GM18498 (cell line): ENCODE measurements around the gene EEPD1.
"Not testable (repeated sequence)": the region's sequence is repeated elsewhere in the genome, so short reads cannot be mapped to it uniquely, and the experiment has no call there.

Experiments used
- ATAC-seq: cut with Tn5 transposase; IDR thresholded peaks from one replicate; pipeline ENCODE4 v1.9.1; 2021; ENCODE audit warnings: mild to moderate bottlenecking, moderate library complexity; ENCODE audit not compliant: unreplicated experiment

EEPD1 gene

GRCh38 chr7:36210291-36210922 lies 57.4 kb downstream of the EEPD1 start:
- no peak for ATAC-seq

- no peak for ATAC-seq
These were observed 61.8 kb downstream of the EEPD1 start for GRCh38 chr7:36214608-36215456.

DNA sequence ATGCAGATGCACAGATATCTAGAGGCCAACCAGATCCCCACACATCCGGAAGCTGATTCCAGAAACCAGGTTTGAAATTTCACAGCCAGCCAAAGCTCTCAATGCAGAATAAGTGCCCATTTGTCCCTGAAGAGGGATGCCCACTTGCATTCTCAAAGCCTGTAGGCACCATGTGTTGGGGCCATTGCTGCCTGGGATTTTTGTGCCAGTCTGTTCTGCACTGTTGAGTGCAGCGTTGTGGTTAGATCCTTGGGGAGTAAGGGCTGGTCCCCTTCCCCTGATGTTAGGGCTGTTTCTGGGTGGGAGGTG lies 62.4 kb downstream of the EEPD1 start:
- no peak for ATAC-seq

- no peak for ATAC-seq
These were observed 63.1 kb downstream of the EEPD1 start for GRCh38 chr7:36216063-36216684.

- no peak for ATAC-seq
These were observed 64.3 kb downstream of the EEPD1 start for GRCh38 chr7:36217211-36217960.

- ATAC-seq, result no peak
These were observed 64.9 kb downstream of the EEPD1 start for GRCh38 chr7:36217961-36218284.

DNA sequence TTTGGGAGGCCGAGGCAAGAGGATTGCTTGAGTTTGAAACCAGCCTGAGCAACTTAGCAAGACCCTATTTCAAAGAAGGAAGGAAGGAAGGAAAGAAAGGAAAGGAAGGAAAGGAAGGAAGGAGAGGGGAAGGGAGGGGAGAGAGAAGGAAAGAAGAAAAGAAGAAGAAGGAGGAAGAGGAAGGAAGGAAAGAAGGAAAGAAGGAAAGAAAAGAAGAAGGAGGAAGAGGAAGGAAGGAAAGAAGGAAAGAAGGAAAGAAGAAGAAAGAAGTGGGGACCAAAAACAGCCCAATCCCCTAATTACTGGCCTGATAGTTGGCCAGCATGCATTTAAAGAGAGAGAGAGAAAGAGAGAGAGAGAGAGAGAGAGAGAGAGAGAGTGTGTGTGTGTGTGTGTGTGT lies 66.4 kb downstream of the EEPD1 start:
- ATAC-seq, result no peak

- no peak for ATAC-seq
These were observed 70.8 kb downstream of the EEPD1 start for GRCh38 chr7:36223851-36224250.

GRCh38 chr7:36224934-36225858 lies 72.1 kb downstream of the EEPD1 start:
- ATAC-seq, result no peak

- no peak for ATAC-seq
These were observed 73.1 kb downstream of the EEPD1 start for GRCh38 chr7:36226151-36226550.

GRCh38 chr7:36227223-36227622 lies 74.2 kb downstream of the EEPD1 start:
- no peak for ATAC-seq

DNA sequence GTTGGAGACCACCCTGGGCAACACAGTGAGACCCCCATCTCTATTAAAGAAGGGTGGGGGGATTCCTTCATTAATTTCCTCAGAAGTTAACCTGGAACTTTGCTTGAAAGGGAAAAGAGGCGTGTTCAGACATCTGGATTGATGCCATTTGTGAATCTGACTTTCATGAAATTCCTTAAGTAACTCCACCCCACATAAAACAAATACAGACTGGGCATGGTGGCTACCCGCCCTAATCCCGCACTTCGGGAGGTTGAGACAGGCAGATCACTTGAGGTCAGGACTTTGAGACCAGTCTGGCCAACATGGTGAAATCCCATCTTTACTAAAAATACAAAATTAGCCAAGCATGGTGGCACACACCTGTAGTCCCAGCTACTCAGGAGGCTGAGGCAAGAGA lies 75.0 kb downstream of the EEPD1 start:
- ATAC-seq, result no peak

DNA sequence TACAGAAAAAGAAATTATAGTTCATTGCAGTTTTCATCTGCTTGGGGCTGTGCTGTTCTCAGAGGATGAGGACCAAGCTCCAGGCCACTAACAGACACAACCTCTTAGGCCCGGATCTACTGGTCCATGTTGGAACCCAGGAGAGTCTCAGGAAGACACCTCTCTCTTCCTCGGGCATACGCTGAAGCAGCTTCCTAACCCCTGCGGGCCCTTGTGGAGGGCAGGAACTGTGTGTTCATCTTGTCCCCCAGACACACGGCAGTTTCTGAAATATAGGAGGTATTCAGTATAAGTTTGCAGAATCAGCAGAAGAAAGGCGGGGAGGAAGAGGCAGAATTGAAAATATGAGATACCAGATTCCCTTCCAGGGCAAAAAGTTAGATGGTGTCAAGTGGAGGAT lies 78.4 kb downstream of the EEPD1 start:
- ATAC-seq, result no peak

DNA sequence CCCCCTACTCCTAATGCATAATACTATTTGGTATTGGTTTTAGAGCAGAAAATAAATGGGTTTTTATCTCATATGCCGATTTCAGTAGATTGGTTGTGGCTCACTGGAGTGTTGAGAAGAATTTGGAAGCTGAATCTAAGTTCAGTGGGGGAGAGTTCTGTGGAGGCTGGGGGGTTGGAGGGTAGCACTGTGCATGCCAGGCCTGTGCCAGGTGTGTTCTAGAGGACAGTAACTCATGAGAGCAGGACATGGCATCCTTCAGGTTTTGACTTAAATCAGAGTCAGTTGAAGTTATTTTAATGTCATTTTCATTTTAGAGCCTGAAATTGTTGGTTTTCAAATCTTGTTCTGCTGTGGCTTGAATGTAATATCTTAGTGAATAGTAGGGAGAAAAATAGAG lies 79.5 kb downstream of the EEPD1 start:
- ATAC-seq, result no peak

DNA sequence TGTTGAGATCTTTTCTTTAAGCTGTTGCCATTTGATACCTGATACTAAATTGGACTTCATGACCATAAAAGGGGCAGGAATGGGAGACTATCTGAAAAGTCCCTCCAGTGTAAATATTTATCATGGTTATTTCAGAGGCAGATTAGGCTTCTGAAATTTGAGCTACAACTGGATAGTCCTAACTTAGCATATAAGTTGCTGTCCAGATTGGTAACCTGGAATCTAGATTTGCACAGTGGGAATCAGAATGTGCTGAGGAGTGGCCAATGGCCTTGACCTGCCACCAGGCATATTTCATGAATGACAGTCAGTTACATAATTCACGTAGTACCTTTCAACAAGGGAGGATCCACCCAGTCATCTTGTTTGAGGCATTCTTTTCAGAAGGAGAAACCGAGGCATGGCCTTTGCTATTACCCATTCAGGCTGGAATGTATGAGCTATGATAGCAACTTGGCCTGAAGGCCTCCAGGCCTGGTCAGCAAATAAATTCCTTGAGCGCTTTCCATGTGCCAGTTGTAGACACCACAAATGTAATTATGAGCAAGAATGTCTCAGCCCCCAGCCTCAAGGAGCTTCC lies 80.0 kb downstream of the EEPD1 start:
- ATAC-seq, result no peak

GRCh38 chr7:36236073-36236472 lies 83.0 kb downstream of the EEPD1 start:
- no peak for ATAC-seq

DNA sequence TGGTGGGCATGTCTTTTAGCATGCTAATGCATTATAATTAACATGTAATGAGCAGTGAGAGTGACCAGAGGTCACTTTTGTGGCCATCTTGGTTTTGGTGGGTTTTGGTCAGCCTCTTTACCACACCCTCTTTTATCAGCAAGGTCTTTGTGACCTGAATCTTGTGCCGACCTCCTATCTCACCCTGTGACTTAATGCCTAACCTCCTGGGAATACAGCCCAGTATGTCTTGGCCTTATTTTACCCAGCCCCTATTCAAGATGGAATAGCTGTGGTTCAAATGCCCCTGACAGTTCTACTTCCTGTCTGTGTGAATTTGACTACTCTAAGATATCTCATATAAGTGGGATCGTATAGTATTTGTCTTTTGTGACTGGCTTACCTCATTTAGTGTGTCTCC lies 85.1 kb downstream of the EEPD1 start:
- ATAC-seq, result no peak

DNA sequence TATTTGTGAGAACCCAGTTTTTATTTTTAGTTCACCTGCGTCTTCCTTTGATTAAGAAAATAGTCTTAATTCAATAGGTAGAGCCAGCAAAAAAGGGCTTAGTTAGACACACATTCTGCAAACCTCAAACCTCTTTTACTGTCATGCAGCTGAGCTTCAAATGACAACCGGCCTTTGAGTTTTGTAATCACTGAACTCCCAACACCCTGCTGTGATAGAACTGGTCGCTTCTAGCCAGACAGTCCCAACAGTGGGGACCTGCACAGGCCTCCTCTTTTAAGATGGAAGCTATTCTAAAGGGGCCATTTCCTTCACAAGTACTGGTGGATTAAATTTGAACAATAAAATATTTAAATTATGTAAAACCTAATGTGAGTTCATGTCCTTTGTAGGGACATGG lies 90.3 kb downstream of the EEPD1 start:
- not testable (repeated sequence) for ATAC-seq

DNA sequence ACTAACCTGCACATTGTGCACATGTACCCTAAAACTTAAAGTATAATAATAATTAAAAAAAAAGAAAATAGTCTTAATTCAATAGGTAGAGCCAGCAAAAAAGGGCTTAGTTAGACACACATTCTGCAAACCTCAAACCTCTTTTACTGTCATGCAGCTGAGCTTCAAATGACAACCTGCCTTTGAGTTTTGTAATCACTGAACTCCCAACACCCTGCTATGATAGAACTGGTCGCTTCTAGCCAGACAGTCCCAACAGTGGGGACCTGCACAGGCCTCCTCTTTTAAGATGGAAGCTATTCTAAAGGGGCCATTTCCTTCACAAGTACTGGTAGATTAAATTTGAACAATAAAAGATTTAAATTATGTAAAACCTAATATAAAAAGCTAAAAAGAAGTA lies 90.9 kb downstream of the EEPD1 start:
- not testable (repeated sequence) for ATAC-seq

GRCh38 chr7:36244429-36244828 lies 91.4 kb downstream of the EEPD1 start:
- ATAC-seq, result no peak
